ENCODE measurements around the gene PCBD2.
"Not testable (repeated sequence)": the region's sequence is repeated elsewhere in the genome, so short reads cannot be mapped to it uniquely, and the experiment has no call there.

The PCBD2 gene

GRCh38 chr5:134904610-134905245, at the start of gene PCBD2:
Gene PCBD2 (plus strand): TSS chr5:134905131. CDS start chr5:134905140, 9 bp downstream.
- DNase-seq, result peak; percentile 97

DNA sequence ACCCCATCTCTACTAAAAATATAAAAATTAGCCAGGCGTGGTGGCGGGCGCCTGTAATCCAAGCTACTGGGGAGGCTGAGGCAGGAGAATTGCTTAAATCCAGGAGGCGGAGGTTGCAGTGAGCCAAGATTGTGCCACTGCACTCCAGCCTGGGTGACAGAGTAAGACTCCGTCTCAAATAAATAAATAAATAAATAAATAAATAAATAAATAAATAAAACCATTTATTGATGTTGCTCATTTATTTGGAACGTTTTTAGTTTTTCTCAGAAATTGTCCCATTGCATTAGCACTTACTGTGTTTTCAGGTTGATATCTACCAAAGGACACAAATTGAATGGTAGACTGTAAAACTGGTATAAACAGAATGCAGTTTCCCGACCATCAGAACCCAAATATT, 48.5 kb upstream of the PCBD2 start:
- DNase-seq, result not testable (repeated sequence)

DNA sequence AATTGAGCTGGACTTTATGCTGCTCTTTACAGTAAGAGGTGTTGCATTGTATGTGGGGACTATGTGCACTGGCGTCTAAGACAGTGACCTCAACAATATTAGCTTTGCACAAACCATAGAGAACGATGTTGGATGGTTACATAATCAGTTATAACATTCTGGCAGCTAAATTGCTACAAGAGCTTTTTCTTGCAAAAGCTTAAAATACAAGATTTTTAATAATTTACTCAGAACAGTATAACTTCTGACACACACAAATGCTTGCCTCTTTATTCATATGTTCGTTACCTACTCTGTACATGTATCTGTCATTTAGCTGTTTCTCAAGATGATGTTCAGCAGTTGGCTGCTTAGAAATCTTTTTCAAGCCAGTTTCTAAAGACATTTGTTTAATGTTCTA, 47.5 kb upstream of the PCBD2 start:
- no peak for DNase-seq

DNA sequence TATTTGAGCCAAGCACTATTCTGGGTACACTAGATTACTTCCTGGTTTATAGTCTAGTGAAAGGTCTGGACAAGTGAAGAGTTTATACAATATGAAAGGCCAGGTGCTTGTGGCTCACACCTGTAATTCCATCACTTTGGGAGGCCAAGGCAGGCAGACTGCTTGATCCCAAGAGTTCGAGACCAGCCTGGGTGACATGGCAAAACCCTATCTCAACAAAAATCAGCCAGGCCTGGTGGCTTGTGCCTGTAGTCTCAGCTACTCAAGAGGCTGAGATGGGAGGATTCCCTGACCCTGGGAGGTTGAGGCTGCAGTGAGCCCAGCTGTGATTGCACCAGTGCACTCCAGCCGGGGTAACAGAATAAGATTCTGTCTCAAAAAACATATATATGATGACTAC, 40.2 kb upstream of the PCBD2 start:
- peak; percentile 48 for DNase-seq

GRCh38 chr5:134873494-134873893, 31.4 kb upstream of the PCBD2 start:
- DNase-seq, result no peak

- DNase-seq, result peak; percentile 94
Measured at GRCh38 chr5:134873987-134874830, 30.7 kb upstream of the PCBD2 start, which contains the start of gene TXNDC15. Gene TXNDC15 (plus strand): TSS chr5:134874371. CDS start chr5:134874428, 57 bp downstream.

DNA sequence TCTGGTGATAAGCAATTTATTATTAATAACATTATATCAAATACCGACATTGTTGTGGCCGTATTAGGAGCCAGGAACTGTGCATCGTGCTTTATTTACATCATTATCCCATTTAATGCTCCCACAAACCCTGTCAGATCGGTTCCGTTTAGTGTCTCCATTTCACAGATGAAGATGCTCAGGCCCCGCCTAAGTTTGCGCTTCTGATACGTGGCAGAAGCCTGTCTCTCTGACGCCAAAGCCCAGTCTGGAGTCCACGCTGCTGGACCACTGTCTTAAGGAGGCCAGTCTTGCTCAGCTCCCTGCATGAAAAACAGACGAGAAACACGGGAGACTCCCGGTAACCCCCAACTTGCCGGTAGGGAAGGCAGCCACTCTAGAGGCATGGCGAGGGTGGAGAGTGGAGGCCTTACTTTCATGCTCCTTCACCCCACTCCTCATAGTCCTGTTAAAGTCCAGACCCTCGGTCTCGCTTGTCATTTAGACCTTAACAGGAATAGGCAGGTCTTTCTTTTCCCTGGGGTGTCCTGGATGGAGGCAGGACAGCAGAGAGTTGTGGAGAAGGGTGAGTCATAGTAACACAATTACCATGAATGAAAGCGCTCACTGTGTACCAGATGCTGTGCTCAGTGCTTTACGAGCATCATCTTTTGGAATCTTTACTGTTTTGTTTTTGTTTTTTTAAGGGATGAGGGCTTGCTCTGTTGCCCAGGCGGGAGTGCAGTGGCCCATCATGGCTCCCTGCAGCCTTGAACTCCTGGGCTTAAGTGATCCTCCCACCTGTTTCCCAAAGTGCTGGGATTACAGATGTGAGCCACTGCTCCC, 29.9 kb upstream of the PCBD2 start:
- peak; percentile 88 for DNase-seq

DNA sequence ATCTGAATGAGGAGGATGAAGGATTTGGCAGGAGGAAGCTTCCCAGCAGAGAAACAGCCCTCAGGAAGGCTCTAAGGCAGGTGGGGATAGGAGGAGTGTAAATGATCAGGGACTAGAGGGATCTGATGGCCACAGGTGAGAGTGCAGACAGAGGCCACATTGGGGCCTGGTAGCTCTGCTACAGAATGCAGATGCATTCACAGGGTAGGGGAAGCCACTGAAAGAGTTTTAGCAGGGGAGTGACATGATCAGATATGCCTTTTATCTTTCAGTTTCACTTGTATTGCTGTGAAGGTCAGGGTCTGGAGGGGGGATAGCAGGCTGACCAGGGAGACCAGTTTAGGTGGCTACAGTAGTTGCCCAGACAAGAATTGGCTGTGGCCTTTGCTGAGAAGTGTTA, 27.8 kb upstream of the PCBD2 start:
- no peak for DNase-seq

DNA sequence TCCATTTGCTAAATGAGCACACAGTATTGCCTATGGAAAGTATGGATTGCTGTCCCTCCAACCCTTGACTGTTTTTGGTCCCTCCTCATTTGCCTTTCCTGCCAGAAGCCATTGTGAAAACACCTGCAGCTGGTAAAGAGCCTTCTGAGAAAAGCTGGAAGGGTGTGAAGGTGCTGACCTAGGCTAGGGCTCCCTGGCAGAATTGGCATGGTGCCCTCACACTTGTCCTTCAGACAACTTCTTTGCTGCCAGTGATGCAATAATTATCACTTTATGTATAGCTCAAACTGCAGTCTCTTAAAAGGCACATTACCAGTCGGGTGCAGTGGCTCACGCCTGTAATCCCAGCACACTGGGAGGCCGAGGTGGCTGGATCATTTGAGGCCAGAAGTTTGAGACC, 26.5 kb upstream of the PCBD2 start:
- DNase-seq, result no peak

- no peak for DNase-seq
Measured at GRCh38 chr5:134879456-134879855, 25.5 kb upstream of the PCBD2 start.

- not testable (repeated sequence) for DNase-seq
Measured at GRCh38 chr5:134880937-134881336, 24.0 kb upstream of the PCBD2 start.

DNA sequence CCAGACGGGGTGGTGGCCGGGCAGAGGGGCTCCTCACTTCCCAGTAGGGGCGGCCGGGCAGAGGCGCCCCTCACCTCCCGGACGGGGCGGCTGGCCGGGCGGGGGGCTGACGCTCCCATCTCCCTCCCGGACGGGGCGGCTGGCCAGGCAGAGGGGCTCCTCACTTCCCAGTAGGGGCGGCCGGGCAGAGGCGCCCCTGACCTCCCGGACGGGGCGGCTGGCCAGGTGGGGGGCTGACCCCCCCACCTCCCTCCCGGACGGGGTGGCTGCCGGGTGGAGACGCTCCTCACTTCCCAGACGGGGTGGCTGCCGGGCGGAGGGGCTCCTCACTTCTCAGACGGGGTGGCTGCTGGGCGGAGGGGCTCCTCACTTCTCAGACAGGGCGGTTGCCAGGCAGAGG, 23.2 kb upstream of the PCBD2 start:
- DNase-seq, result not testable (repeated sequence)

DNA sequence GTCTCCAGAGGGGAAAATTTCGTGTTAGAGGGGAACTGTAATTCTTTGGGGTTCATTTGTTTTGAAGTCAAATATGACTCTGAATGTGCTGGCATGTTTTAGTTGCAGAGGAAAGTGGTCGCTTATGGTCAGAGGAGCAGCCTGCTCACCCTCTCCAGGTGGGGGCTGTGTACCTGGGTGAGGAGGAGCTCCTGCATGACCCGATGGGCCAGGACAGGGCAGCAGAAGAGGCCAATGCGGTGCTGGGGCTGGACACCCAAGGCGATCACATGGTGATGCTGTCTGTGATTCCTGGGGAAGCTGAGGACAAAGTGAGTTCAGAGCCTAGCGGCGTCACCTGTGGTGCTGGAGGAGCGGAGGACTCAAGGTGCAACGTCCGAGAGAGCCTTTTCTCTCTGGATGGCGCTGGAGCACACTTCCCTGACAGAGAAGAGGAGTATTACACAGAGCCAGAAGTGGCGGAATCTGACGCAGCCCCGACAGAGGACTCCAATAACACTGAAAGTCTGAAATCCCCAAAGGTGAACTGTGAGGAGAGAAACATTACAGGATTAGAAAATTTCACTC, 17.3 kb upstream of the PCBD2 start:
- no peak for DNase-seq

DNA sequence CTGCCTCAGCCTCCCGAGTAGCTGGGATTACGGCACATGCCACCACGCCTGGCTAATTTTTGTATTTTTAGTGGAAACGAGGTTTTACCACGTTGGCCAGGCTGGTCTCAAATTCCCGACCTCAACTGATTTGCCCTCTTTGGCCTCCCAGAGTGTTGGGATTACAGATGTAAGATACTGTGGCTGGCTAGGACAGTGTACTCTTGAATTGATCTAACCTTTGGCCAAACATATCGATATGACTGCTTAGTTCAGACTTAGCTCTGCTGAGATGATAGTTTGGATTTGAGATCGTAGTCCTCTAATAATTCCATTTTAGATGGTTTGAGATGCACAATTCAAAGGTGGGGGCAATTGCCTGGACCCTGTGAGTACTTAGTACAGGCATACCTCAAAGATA, 15.6 kb upstream of the PCBD2 start:
- no peak for DNase-seq

DNA sequence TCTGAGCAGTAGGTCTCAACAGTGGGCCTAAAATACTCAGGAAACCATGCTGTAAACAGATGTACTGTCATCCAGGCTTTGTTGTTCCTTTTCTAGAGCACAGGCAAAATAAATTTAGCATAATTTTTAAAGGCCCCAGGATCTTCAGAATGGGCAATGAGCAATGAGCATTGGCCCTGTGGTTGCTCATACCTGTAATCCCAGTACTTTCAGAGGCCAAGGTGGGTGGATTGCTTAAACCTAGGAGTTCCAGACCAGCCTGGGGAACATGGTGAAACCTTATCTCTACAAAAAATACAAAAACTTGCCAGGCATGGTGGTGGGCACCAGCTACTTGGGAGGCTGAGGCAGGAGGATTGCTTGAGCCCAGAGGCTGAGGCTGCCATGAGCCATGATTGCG, 13.5 kb upstream of the PCBD2 start:
- DNase-seq, result no peak

GRCh38 chr5:134892282-134892681, 12.6 kb upstream of the PCBD2 start:
- no peak for DNase-seq

DNA sequence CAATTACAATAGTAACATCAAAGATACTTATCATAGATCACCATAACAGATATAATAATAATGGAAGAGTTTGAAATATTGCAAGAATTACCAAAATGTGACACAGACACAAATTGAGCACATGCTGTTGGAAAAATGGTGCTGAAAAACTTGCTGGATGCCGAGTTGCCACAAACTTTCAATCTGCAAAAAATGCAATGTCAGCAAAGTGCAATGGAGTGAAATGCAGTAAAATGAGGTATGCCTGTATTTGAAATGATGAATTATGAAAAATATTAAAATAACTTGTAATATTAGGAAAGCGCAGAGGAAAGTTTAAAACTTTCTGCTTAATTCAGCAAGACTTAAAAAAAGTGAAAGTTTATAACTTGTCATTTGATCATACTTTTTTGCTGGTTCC, 12.0 kb upstream of the PCBD2 start:
- DNase-seq, result no peak

DNA sequence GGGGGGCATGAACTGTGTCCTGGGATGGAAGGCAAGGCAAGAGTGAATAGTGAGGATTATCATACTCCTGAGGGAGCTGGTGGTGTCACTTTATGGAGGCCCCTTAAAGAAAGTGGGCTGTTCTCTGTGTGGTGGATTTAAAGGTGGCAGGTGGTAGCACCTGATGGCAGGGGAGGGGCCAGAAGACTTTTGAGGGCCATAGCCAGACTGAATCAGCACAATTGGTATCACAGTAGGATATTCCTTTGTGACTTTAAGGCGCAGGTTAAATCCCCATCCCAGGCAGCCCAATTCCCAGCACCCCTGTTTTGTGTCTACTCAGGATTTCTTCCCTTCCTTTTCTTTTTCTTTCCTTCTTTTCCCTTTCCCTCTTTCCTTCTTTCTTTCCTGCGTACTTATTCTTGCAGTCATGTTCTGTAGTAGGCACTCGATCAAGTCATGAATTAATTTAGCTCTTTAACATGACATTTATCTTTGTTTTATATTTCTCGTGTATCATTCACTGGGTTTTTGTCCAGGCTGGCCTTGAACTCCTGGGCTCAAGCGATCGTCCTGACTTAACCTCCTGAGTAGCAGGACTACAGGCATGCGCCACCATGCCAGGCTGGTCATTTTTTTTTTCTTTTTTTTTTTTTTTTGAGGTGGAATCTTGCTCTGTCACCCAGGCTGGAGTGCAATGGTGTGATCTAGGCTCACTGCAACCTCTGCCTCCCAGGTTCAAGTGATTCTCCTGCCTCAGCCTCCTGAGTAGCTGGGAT, 11.0 kb upstream of the PCBD2 start:
- DNase-seq, result no peak

DNA sequence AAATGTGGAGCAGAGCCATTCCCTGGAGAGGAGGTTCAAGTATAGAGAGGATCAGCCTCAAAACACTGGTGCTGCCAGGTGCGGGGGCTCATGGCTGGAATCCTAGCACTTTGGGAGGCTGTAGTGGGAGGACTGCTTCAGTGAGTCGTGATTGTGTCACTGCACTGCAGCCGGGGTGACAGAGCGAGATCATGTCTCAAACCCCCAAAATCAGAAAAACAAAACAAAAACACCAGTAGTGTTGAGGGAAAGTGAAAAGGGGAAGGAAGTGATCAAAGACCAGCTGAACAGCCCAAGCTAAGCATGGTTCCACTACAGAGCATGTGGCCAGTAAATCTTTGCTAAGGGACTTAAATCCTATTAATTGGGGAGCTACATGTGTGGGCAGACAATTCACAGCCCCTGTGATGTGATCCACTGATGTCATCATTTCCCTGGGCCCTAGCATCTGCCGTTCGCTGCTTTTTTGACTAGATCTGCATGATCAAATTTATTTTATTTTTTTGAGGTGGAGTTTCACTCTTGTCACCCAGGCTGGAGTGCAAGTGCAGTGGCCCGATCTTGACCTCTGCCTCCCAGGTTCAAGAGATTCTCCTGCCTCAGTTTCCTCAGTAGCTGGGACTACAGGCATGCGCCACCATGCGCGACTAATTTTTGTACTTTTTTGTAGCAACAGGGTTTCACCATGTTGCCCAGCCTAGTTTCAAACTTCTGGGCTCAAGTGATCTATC, 2.7 kb upstream of the PCBD2 start:
- DNase-seq, result no peak

GRCh38 chr5:134905246-134905996, 490 bp downstream of the PCBD2 start:
- DNase-seq, result no peak

- DNase-seq, result no peak
Measured at GRCh38 chr5:134906811-134907210, 1.9 kb downstream of the PCBD2 start.

All from islet precursor cell (in vitro differentiated cells).